Measurements from ENCODE around the gene PNMA8B. TPM values are rescaled to one million over a fixed set of nuclear protein-coding genes. Genes with fewer than 3 reads are reported as not detected.
A peak's percentile ranks its signal among the peaks of the same experiment; 100 is the strongest.

PNMA8B gene
- polyA plus RNA-seq, 1 of the 3 experiments (the other 2 are of a cell fraction): 0.92 TPM

- Histone ChIP-seq H3K27ac (ENCODE audit: low read depth in 2 of 2, low read length in 1 of 2) (no peak overlapping the region), H3K4me3 (ENCODE audit: low read depth in 2 of 2, low read length in 1 of 2) (no peak overlapping the region), H3K4me2 (no peak overlapping the region), H3K79me2 (ENCODE audit: insufficient read depth) (no peaks in the 10 kb centered on the region), H2AFZ (ENCODE audit: low read depth) (no peak overlapping the region), H3F3A (replicated peaks; ENCODE audit: insufficient read depth) (no peaks in the 10 kb centered on the region), H3K9me2 (no peaks in the 10 kb centered on the region), H3K9ac (no peak overlapping the region), H3K9me3 (no peaks in the 10 kb centered on the region), H3K36me3 (replicated peaks in 1 of 2; ENCODE audit: control insufficient read depth in 1 of 2, insufficient read depth in 2 of 2, low read length in 1 of 2) (no peaks in the 10 kb centered on the region), H3K4me1 (ENCODE audit: control insufficient read depth in 1 of 2, insufficient read depth in 2 of 2, low read depth in 1 of 2, low read length in 1 of 2) (peaks cover 0 to 4% of the 10 kb centered on the region in 2 experiments; a peak in 1 of 4 replicates), H4K20me1 (ENCODE audit: insufficient read depth) (no peaks in the 10 kb centered on the region), H3K27me3 (ENCODE audit: insufficient read depth) (no peaks in the 10 kb centered on the region)
- DNase-seq: no peak
- TF ChIP-seq EP300 (IDR thresholded peaks at IDR 0.05; ENCODE audit: borderline replicate concordance in 1 of 2, low read depth in 1 of 2, low read length in 1 of 2) (no peak), ZBTB33 (IDR thresholded peaks at IDR 0.05; ENCODE audit: borderline replicate concordance, low read depth) (no peak), SIN3A (IDR thresholded peaks at IDR 0.05; ENCODE audit: borderline replicate concordance, low read depth, low read length) (no peak), POLR2AphosphoS5 (IDR thresholded peaks at IDR 0.05; ENCODE audit: low read depth, low read length) (no peak), RFX5 (IDR thresholded peaks at IDR 0.05; ENCODE audit: low read length) (no peak), JUND (IDR thresholded peaks at IDR 0.05) (no peak), FOXJ3 (CRISPR knock-in tag; IDR thresholded peaks at IDR 0.05) (no peak), MAX (IDR thresholded peaks at IDR 0.05; ENCODE audit: low read depth) (no peak), TEAD4 (IDR thresholded peaks at IDR 0.05; ENCODE audit: borderline replicate concordance, insufficient read depth) (no peak), MEF2A (IDR thresholded peaks at IDR 0.05; ENCODE audit: borderline replicate concordance, low read depth) (no peak), ELF1 (IDR thresholded peaks at IDR 0.05) (no peak), SMC3 (IDR thresholded peaks at IDR 0.05; ENCODE audit: low read depth, low read length) (no peak)
- ChIA-PET CTCF (interaction anchor here (0.9 to 3.3 kb wide), 7 partner anchors 8 to 228 kb away, joined by 3 to 15 read pairs (median 6); no protein-coding TSS in a partner anchor), POLR2A (no interaction called here)
- 69% methylated on average over 2 of the region's 2 CpGs for WGBS (ENCODE audit: low lambda C conversion rate)
Observed at GRCh38 chr19:46508206-46508605, 12.5 kb upstream of the PNMA8B start.

- Histone ChIP-seq H3K4me2 (no peak overlapping the region), H2AFZ (ENCODE audit: low read depth) (no peak overlapping the region), H3K4me1 (ENCODE audit: control insufficient read depth in 1 of 2, insufficient read depth in 2 of 2, low read depth in 1 of 2, low read length in 1 of 2) (peaks cover 0 to 4% of the 10 kb centered on the region in 2 experiments; a peak in 1 of 4 replicates), H3K9me2 (no peaks in the 10 kb centered on the region), H3K36me3 (replicated peaks in 1 of 2; ENCODE audit: control insufficient read depth in 1 of 2, insufficient read depth in 2 of 2, low read length in 1 of 2) (no peaks in the 10 kb centered on the region), H3K27me3 (ENCODE audit: insufficient read depth) (no peaks in the 10 kb centered on the region), H4K20me1 (ENCODE audit: insufficient read depth) (no peaks in the 10 kb centered on the region), H3K9ac (no peak overlapping the region), H3F3A (replicated peaks; ENCODE audit: insufficient read depth) (no peaks in the 10 kb centered on the region), H3K27ac (ENCODE audit: low read depth in 2 of 2, low read length in 1 of 2) (no peak overlapping the region), H3K9me3 (no peaks in the 10 kb centered on the region), H3K79me2 (ENCODE audit: insufficient read depth) (no peaks in the 10 kb centered on the region), H3K4me3 (ENCODE audit: low read depth in 2 of 2, low read length in 1 of 2) (no peak overlapping the region)
- DNase-seq: peak; percentile 74
- WGBS (ENCODE audit: low lambda C conversion rate): 58% methylated on average over 17 of the region's 17 CpGs
- ChIA-PET POLR2A (no interaction called here), CTCF (interaction anchor here (0.9 to 4.6 kb wide), 7 partner anchors 10 to 109 kb away, joined by 3 to 18 read pairs (median 3); no protein-coding TSS in a partner anchor)
- TF ChIP-seq MXI1 (IDR thresholded peaks at IDR 0.05; ENCODE audit: low read depth, low read length) (peak; percentile 26; the same call in 1 of the 2 replicates), EZH2phosphoT487 (IDR thresholded peaks at IDR 0.05; ENCODE audit: borderline replicate concordance, low read depth) (no peak)
Observed at GRCh38 chr19:46503848-46504453, 8.3 kb upstream of the PNMA8B start.
